ENCODE results near the gene ASPDH.

- TF ChIP-seq CTCF (IDR thresholded peaks at IDR 0.05) = no peak
- no peak for TF ChIP-seq MXD4 (CRISPR knock-in tag; IDR thresholded peaks at IDR 0.05; ENCODE audit: borderline replicate concordance)
- TF ChIP-seq SMAD4 (CRISPR knock-in tag; IDR thresholded peaks at IDR 0.05) = no peak
- no peak for TF ChIP-seq ZNF232 (CRISPR knock-in tag; IDR thresholded peaks at IDR 0.05)
- no peak for TF ChIP-seq NFE2L1 (CRISPR knock-in tag; IDR thresholded peaks at IDR 0.05)
These were observed 38.6 kb downstream of the ASPDH start for GRCh38 chr19:50475101-50475568.

All from WTC11 (cell line).